Loucy (cell line): ENCODE measurements around the gene USP1.
A peak's percentile ranks its signal among the peaks of the same experiment; 100 is the strongest.

ENCODE experiments used
- H2AFZ ChIP-seq: fragments of 200-600 bp; sonication (generic); 2 replicates; pipeline ENCODE4 v1.6.0; 2016; ENCODE audit warnings: antibody characterized with exemption, mild to moderate bottlenecking, low read length, moderate library complexity
- H3F3A ChIP-seq: fragments of 200-600 bp; 2 replicates; pipeline ENCODE4 v1.6.0; 2016; ENCODE audit warnings: antibody characterized with exemption, low read depth, mild to moderate bottlenecking
- H3K27me3 ChIP-seq: fragments of 200-600 bp; sonication (generic); 2 replicates; pipeline ENCODE4 v1.6.1; 2014; ENCODE audit warnings: low read length, mild to moderate bottlenecking; ENCODE audit not compliant: insufficient read depth, poor library complexity, severe bottlenecking
- H3K36me3 ChIP-seq: fragments of 200-600 bp; sonication (generic); 2 replicates; pipeline ENCODE4 v1.6.1; 2016; ENCODE audit warnings: low read length; ENCODE audit not compliant: insufficient read depth
- H3K4me1 ChIP-seq: fragments of 200-600 bp; sonication (generic); 2 replicates; pipeline ENCODE4 v1.5.1; 2014; ENCODE audit warnings: low read length, mild to moderate bottlenecking; ENCODE audit not compliant: insufficient read depth, poor library complexity, severe bottlenecking
- H3K4me2 ChIP-seq: fragments of 200-600 bp; sonication (generic); 2 replicates; pipeline ENCODE4 v1.6.0; 2014; ENCODE audit warnings: antibody characterized with exemption, low read length, low read depth, mild to moderate bottlenecking; ENCODE audit not compliant: poor library complexity, severe bottlenecking
- H3K4me3 ChIP-seq: fragments of 200-600 bp; sonication (generic); 2 replicates; pipeline ENCODE4 v1.5.1; 2014; ENCODE audit warnings: low read length, mild to moderate bottlenecking, mixed read lengths; ENCODE audit not compliant: poor library complexity, severe bottlenecking
- H3K79me2 ChIP-seq: fragments of 200-600 bp; sonication (generic); 2 replicates; pipeline ENCODE4 v1.6.1; 2014; ENCODE audit warnings: low read length; ENCODE audit not compliant: insufficient read depth
- H3K9ac ChIP-seq: fragments of 200-600 bp; sonication (generic); 2 replicates; pipeline ENCODE4 v1.6.0; 2014; ENCODE audit warnings: mild to moderate bottlenecking, low read depth, low read length, moderate library complexity; ENCODE audit not compliant: poor library complexity, severe bottlenecking
- H3K9me2 ChIP-seq: fragments of 200-600 bp; sonication (generic); replicated peaks from 2 replicates; pipeline ENCODE4 v1.6.1; 2016; ENCODE audit warnings: low read depth, low read length, mixed read lengths
- H3K9me3 ChIP-seq: fragments of 200-600 bp; sonication (generic); 2 replicates; pipeline ENCODE4 v1.6.1; 2014; ENCODE audit warnings: mild to moderate bottlenecking, antibody characterized with exemption, low read length, low read depth; ENCODE audit not compliant: insufficient read depth
- H4K20me1 ChIP-seq: fragments of 200-600 bp; sonication (generic); 2 replicates; pipeline ENCODE4 v1.6.0; 2014; ENCODE audit warnings: antibody characterized with exemption, low read length, mild to moderate bottlenecking; ENCODE audit not compliant: insufficient read depth, poor library complexity, severe bottlenecking
- EZH2phosphoT487 ChIP-seq: fragments of 200-600 bp; IDR thresholded peaks from 2 replicates; pipeline ENCODE4 v1.6.1; 2018; ENCODE audit warnings: antibody characterized with exemption, mild to moderate bottlenecking, moderate library complexity, borderline replicate concordance
- TF ChIP-seq, protein P1 (sequence below): fragments of 200-600 bp; sonication (generic); conservative IDR thresholded peaks from 2 replicates; pipeline ENCODE4 v1.5.1; 2014; ENCODE audit warnings: mild to moderate bottlenecking, antibody characterized with exemption, low read length

The USP1 gene

GRCh38 chr1:62437273-62437940 is 558 bp downstream of the USP1 start:
- H4K20me1 ChIP-seq: peaks cover 55% of the 10 kb centered on the region

DNA sequence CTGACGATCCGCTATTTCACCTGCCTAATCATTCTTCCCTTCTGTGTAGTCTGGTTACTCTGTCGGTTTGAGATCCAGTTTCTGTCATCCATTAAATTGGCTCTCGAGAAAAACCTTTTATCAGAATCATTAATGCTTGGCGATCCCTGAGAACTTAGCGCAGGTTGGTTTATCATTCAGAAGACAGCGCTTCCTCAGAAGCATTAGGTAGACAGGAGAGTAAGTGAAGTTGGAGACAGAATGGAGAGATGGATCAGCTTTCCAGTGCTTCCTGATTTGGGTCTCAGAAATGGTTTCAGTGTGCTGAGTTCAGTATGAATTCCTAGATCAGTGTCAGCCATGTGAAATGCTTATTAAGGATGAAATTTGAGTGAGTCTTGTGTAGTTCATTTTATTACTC is 1.3 kb downstream of the USP1 start:
- no peak overlapping the region for H2AFZ ChIP-seq
- no peaks in the 10 kb centered on the region for H3K9me3 ChIP-seq
- peaks cover 26% of the 10 kb centered on the region for H3K36me3 ChIP-seq

More at GRCh38 chr1:62437273-62437940, 558 bp downstream of the USP1 start:
- Histone ChIP-seq H3K4me1 (peaks cover 46% of the 10 kb centered on the region), H3F3A (peaks cover 3% of the 10 kb centered on the region; the same call in 1 of the 2 replicates), H3K4me2 (peak overlapping the region; percentile 96), H3K27me3 (peaks cover 9% of the 10 kb centered on the region), H3K79me2 (peaks cover 70% of the 10 kb centered on the region), H3K9me2 (no peaks in the 10 kb centered on the region), H2AFZ (peak overlapping the region; percentile 96), H3K9ac (peak overlapping the region; percentile 98), H3K36me3 (peaks cover 19% of the 10 kb centered on the region), H3K4me3 (peak overlapping the region; percentile 89), H3K9me3 (no peaks in the 10 kb centered on the region)
- TF ChIP-seq, protein P1, sequence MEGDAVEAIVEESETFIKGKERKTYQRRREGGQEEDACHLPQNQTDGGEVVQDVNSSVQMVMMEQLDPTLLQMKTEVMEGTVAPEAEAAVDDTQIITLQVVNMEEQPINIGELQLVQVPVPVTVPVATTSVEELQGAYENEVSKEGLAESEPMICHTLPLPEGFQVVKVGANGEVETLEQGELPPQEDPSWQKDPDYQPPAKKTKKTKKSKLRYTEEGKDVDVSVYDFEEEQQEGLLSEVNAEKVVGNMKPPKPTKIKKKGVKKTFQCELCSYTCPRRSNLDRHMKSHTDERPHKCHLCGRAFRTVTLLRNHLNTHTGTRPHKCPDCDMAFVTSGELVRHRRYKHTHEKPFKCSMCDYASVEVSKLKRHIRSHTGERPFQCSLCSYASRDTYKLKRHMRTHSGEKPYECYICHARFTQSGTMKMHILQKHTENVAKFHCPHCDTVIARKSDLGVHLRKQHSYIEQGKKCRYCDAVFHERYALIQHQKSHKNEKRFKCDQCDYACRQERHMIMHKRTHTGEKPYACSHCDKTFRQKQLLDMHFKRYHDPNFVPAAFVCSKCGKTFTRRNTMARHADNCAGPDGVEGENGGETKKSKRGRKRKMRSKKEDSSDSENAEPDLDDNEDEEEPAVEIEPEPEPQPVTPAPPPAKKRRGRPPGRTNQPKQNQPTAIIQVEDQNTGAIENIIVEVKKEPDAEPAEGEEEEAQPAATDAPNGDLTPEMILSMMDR: no peak
- no peak for TF ChIP-seq EZH2phosphoT487

GRCh38 chr1:62439652-62440371 is 3.0 kb downstream of the USP1 start:
- Histone ChIP-seq H3K36me3 (peaks cover 42% of the 10 kb centered on the region), H3K79me2 (peaks cover 90% of the 10 kb centered on the region), H3K9me3 (no peaks in the 10 kb centered on the region), H3K4me1 (peaks cover 42% of the 10 kb centered on the region), H2AFZ (no peak overlapping the region), H3K27me3 (peaks cover 9% of the 10 kb centered on the region), H4K20me1 (peaks cover 79% of the 10 kb centered on the region), H3K9me2 (no peaks in the 10 kb centered on the region), H3K4me2 (peak overlapping the region; percentile 96), H3K9ac (peak overlapping the region; percentile 98), H3F3A (peaks cover 3% of the 10 kb centered on the region; the same call in 1 of the 2 replicates), H3K4me3 (peak overlapping the region; percentile 89)
- TF ChIP-seq, protein P1: no peak
- no peak for TF ChIP-seq EZH2phosphoT487

More for the DNA sequence above, 1.3 kb downstream of the USP1 start:
- Histone ChIP-seq H3K27me3 (peaks cover 9% of the 10 kb centered on the region), H3K4me1 (peaks cover 48% of the 10 kb centered on the region), H3F3A (peaks cover 3% of the 10 kb centered on the region; the same call in 1 of the 2 replicates), H4K20me1 (peaks cover 63% of the 10 kb centered on the region), H3K4me2 (peak overlapping the region; percentile 96), H3K9ac (peak overlapping the region; percentile 98), H3K9me2 (no peaks in the 10 kb centered on the region), H3K4me3 (peak overlapping the region; percentile 89), H3K79me2 (peaks cover 78% of the 10 kb centered on the region)
- TF ChIP-seq, protein P1: no peak
- no peak for TF ChIP-seq EZH2phosphoT487
